HepG2 (cell line): ENCODE data around the gene PIK3R3. TPM values are rescaled to one million over a fixed set of nuclear protein-coding genes. Genes with fewer than 3 reads are reported as not detected.
A peak's percentile ranks its signal among the peaks of the same experiment; 100 is the strongest.

ENCODE experiments used
- CENPBD1 ChIP-seq: sonication (generic); formaldehyde crosslinking; IDR thresholded peaks from 2 replicates; pipeline ENCODE4 v1.8.0; 2022; ENCODE audit warnings: missing genetic modification reagents, low read depth, mild to moderate bottlenecking, borderline replicate concordance
- E2F2 ChIP-seq: sonication (generic); formaldehyde crosslinking; IDR thresholded peaks from 2 replicates; pipeline ENCODE4 v1.4.0; 2020; ENCODE audit warnings: missing genetic modification reagents, borderline replicate concordance
- FOXO4 ChIP-seq: sonication (generic); formaldehyde crosslinking; conservative IDR thresholded peaks from 2 replicates; pipeline ENCODE4 v1.8.1; 2023; ENCODE audit warnings: missing genetic modification reagents
- GMEB1 ChIP-seq: sonication (generic); formaldehyde crosslinking; IDR thresholded peaks from 2 replicates; pipeline ENCODE4 v1.5.1; 2020; ENCODE audit warnings: missing genetic modification reagents, mild to moderate bottlenecking, borderline replicate concordance
- MNT ChIP-seq: fragments of 450-650 bp; IDR thresholded peaks from 2 replicates; pipeline ENCODE4 v1.6.1; 2016
- NONO ChIP-seq, 2 experiments: fragments of 450-650 bp in 1 of 2; sonication (generic) in 1 of 2; formaldehyde crosslinking in 1 of 2; IDR thresholded peaks in 1 of 2; conservative IDR thresholded peaks in 1 of 2; 2 replicates each; pipeline versions ENCODE4 v1.6.1 to v1.8.0; 2017 to 2022; ENCODE audit warnings: mild to moderate bottlenecking in 1 of 2, missing genetic modification reagents in 1 of 2, moderate library complexity in 1 of 2
- RXRA ChIP-seq: sonication (generic); formaldehyde crosslinking; IDR thresholded peaks from 2 replicates; pipeline ENCODE4 v1.5.1; 2020; ENCODE audit warnings: missing genetic modification reagents
- SALL1 ChIP-seq: sonication (generic); formaldehyde crosslinking; IDR thresholded peaks from 2 replicates; pipeline ENCODE4 v1.8.0; 2022; ENCODE audit warnings: mild to moderate bottlenecking, missing genetic modification reagents
- SAP130 ChIP-seq: IDR thresholded peaks from 2 replicates; pipeline ENCODE4 v1.6.1; 2016; ENCODE audit warnings: low read depth
- SNAPC2 ChIP-seq: sonication (generic); formaldehyde crosslinking; IDR thresholded peaks from 2 replicates; pipeline ENCODE4 v1.8.1; 2022; ENCODE audit warnings: mild to moderate bottlenecking, missing genetic modification reagents
- TOE1 ChIP-seq: sonication (generic); formaldehyde crosslinking; IDR thresholded peaks from 2 replicates; pipeline ENCODE4 v1.4.0; 2020; ENCODE audit warnings: mild to moderate bottlenecking, missing genetic modification reagents
- ZFP36L1 ChIP-seq: sonication (generic); formaldehyde crosslinking; IDR thresholded peaks from 2 replicates; pipeline ENCODE4 v1.8.0; 2022; ENCODE audit warnings: mild to moderate bottlenecking, missing genetic modification reagents, moderate library complexity
- ZNF317 ChIP-seq: sonication (generic); formaldehyde crosslinking; IDR thresholded peaks from 2 replicates; pipeline ENCODE4 v1.5.0; 2020; ENCODE audit warnings: mild to moderate bottlenecking, missing genetic modification reagents
- ZNF672 ChIP-seq: sonication (generic); formaldehyde crosslinking; IDR thresholded peaks from 2 replicates; pipeline ENCODE4 v1.8.1; 2022; ENCODE audit warnings: missing genetic modification reagents
- ZNF687 ChIP-seq: sonication (generic); formaldehyde crosslinking; IDR thresholded peaks from 2 replicates; pipeline ENCODE4 v1.5.1; 2020; ENCODE audit warnings: mild to moderate bottlenecking, missing genetic modification reagents, moderate library complexity
- polyA plus RNA-seq, 8 experiments: library from polyadenylated mRNA; depleted of rRNA in 3 of 8; stranded (reverse) in 7 of 8; unstranded in 1 of 8; fragments of >200 nt; fragmentation: Illumina TruSeq in 4 of 8; extraction: Trizol in 4 of 8; gene quantifications; 2 replicates each; pipeline versions ENCODE4 v1.2.1 to v1.2.3, GENCODE V29; 2011 to 2016; ENCODE audit warnings: low read depth in 4 of 8, missing spikeins in 1 of 8, mixed read lengths in 1 of 8; ENCODE audit not compliant: insufficient read depth in 1 of 8
- total RNA-seq, 5 experiments: library from RNA; depleted of rRNA; stranded (reverse); fragments of >200 nt; fragmentation: Illumina TruSeq; extraction: Trizol; gene quantifications; 2 replicates each; pipeline ENCODE4 v1.2.3, GENCODE V29; 2016; ENCODE audit warnings: low read depth in 1 of 5
- TF ChIP-seq, protein P1 (sequence below): sonication (generic); formaldehyde crosslinking; IDR thresholded peaks from 2 replicates; pipeline ENCODE4 v1.9.0; 2022; ENCODE audit warnings: missing genetic modification reagents, mild to moderate bottlenecking, borderline replicate concordance

PIK3R3 gene
- total and polyA plus RNA-seq, 2 of the 13 experiments (the other 11 are each of a cell fraction or from before 2014, with no cell fraction given): 0.37 to 6.9 TPM

DNA sequence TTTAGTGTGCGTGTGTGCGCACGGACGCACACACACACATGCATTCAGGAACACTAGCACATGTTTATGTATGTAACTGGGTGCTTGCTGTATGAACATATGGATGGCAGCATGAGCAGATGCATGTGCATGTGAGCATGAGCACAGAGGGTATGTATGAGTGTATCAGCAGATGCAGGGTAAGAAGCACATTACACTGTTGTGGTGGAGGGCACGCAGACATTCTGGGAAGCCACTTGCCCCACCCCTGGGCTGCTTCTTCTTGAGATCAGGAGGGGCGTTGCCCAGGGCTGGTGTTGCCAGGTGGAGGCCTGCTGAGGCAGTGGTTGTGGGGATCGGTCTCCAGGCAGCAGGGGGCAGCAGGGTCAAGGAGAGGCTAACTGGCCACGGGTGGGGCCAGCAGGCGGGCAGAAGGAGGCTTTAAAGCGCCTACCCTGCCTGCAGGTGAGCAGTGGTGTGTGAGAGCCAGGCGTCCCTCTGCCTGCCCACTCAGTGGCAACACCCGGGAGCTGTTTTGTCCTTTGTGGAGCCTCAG lies 47.7 kb upstream of the PIK3R3 start (continued):
- TF ChIP-seq ZNF687 (CRISPR knock-in tag) (peak; percentile 54), NONO (IDR thresholded peaks at IDR 0.05) (no peak), NONO (CRISPR knock-in tag; conservative IDR thresholded peaks at IDR 0.05) (0 out of 2 replicates have a peak, but pooled peaks have one; percentile 11), E2F2 (CRISPR knock-in tag) (no peak), CENPBD1 (CRISPR knock-in tag) (no peak), MNT (peak; percentile 78), ZNF317 (CRISPR knock-in tag) (peak; percentile 59; the same call in 1 of the 2 replicates), SALL1 (CRISPR knock-in tag) (peak; percentile 43), FOXO4 (CRISPR knock-in tag) (no peak), TOE1 (CRISPR knock-in tag) (no peak), SAP130 (CRISPR knock-in tag) (peak; percentile 44; the same call in 1 of the 2 replicates), GMEB1 (CRISPR knock-in tag) (no peak), RXRA (CRISPR knock-in tag) (0 out of 2 replicates have a peak, but pooled peaks have one; percentile 26), SNAPC2 (no peak), ZNF672 (no peak), ZFP36L1 (peak; percentile 42; the same call in 1 of the 2 replicates)
- TF ChIP-seq, protein P1, sequence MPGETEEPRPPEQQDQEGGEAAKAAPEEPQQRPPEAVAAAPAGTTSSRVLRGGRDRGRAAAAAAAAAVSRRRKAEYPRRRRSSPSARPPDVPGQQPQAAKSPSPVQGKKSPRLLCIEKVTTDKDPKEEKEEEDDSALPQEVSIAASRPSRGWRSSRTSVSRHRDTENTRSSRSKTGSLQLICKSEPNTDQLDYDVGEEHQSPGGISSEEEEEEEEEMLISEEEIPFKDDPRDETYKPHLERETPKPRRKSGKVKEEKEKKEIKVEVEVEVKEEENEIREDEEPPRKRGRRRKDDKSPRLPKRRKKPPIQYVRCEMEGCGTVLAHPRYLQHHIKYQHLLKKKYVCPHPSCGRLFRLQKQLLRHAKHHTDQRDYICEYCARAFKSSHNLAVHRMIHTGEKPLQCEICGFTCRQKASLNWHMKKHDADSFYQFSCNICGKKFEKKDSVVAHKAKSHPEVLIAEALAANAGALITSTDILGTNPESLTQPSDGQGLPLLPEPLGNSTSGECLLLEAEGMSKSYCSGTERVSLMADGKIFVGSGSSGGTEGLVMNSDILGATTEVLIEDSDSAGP (CRISPR knock-in tag): peak; percentile 38; the same call in 1 of the 2 replicates
